HG03039 (cell line): Measurements from ENCODE around the gene CORO2A.

Source experiments
- ATAC-seq: cut with Tn5 transposase; IDR thresholded peaks from one replicate; pipeline ENCODE4 v1.9.1; 2021; ENCODE audit warnings: mild to moderate bottlenecking, moderate library complexity; ENCODE audit not compliant: unreplicated experiment

Gene CORO2A, protein sequence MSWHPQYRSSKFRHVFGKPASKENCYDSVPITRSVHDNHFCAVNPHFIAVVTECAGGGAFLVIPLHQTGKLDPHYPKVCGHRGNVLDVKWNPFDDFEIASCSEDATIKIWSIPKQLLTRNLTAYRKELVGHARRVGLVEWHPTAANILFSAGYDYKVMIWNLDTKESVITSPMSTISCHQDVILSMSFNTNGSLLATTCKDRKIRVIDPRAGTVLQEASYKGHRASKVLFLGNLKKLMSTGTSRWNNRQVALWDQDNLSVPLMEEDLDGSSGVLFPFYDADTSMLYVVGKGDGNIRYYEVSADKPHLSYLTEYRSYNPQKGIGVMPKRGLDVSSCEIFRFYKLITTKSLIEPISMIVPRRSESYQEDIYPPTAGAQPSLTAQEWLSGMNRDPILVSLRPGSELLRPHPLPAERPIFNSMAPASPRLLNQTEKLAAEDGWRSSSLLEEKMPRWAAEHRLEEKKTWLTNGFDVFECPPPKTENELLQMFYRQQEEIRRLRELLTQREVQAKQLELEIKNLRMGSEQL

DNA sequence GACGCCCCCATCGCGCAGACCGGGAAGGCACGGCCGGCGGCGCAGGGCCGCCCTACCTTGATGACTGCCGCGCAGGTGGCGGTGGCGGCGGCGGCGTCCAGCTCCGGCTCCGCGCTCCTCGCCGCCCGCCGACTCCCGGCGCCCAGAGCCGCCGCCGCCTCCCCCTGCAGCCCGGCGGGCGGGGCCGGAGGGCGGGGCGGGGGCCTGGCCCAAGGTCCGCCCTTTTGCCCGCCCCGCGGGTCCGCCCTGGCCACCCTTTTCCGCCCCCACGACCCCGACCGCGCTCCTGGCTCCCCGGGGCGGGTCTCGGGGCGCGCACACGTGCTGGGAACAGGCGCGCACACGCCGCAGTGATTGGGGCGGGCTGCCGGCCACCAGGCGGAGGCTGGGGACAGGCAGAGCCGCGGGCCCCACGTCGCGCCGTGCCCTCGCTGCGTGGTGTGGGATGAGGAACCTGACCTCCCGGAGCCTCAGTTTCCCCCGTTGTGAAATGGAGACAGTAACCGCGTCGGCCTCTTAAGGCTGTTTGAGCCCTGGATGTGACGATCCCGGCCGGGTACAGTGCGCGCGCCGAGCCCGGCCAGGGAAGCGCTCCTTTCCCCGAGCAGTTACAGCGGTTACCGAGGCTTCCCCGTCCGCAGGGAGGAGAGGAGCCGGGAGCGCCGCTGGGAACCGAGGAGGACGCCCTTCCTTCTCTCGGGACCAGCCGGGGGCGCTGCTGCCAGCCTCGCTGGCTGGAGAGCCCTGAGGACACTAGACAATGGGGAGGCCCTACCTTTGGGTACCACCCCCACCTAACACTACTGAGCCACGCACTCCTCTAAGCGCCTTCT, at the start of gene CORO2A:
Gene CORO2A (minus strand): TSS at position 135 of the 833 bp plus-strand sequence. CDS start 34,977 bp downstream, outside the sequence.
- ATAC-seq: peak; percentile 66

DNA sequence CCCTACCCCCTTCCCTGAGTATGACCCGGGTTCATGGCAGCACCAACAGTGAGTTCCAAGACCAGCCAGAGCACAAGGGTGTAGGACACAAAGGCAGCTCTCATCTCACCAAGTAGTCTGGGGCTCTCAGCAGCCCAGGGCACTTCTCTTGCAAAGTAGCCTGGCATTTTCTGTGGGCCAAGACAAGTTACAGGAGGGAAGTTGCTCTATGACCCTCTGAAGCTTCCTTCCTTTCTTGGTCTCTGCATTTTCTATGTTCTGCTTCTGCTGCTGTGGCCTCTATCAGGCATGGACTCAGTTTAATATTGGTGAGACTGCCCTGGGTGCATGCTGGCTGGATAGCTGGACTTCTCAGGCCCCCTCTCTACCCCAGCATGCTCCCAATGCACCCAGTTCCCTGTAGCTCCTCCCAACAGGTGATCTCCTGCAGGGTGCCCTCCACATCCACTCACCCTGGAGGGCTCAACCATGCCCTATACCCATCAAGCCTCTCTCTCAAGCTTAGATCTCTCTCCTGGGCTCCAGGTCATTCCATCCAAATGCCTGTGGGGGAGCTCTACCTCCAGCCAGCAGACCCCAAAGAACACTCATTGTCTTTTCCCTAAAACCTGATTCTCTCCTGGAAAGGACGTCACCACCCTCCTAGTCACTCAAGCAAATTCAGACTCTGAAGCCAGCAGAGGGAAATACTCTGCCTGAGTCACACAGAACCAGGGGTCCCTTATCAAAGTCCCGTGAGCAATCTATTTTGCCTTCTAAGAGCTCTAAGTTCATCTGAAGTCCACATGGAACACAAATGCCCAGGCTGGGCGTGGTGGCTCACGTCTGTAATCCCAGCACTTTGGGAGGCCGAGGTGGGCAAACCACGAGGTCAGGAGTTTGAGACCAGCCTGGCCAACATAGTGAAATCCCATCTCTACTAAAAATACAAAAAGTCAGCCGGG, 49.2 kb upstream of the CORO2A start:
- ATAC-seq: no peak

DNA sequence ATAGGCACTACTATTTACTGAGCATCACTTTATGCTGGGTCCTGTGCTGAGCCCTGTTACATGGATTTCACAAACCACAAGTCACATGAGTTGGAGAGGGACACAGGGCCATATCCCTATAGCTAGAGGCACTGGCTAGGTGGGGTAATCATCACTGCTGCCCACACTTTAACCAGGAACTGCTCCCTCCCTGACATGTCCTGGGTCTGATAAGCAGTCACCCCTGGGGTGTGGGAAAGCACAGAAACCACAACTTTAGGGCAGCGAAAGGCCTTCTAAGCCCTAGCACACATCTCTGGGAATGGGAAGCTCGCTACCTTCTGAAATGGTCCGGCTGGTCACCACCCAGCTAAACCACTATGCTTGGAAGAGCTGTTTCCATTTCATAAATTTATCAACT, 48.0 kb upstream of the CORO2A start:
- no peak for ATAC-seq

DNA sequence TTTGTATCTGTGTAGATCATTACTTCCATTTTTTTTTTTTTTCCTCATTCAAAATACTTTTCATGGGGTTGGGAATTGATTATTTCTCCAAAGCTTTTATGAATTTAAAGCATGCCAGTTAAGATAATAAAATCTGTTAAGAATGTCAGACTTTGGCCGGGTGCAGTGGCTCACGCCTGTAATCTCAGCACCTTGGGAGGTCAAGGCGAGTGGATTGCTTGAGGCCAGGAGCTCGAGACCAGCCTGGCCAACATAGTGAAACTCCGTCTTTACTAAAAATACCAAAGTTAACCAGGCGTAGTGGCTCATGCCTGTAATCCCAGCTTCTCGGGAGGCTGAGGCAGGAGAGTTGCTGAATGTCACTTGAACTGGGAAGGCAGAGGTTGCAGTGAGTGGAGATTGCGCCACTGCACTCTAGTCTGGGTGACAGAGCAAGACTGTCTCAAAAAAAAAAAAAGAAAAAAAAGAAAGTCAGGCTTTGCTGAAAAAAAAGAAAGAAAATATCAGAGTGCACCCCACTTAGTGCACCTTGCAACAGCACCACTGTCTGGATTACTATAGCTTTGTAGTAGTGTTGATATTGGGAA, 44.6 kb upstream of the CORO2A start:
- no peak for ATAC-seq

DNA sequence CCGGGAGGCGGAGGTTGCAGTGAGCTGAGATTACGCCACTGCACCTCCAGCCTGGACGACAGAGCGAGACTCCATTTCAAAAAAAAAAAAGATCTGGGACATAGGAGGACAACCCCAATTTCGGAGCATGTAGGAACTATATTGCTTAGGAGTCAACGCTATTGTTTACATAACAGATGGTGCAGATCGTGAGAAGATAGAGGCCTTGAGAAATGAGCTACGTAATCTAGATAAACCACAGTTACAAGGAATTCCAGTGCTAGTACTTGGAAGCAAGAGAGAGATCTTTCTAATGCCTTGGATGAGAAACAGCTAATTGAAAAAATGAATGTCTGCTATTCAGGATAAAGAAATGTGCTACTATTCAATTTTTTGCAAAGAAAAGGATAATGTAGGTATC, 42.7 kb upstream of the CORO2A start:
- no peak for ATAC-seq

DNA sequence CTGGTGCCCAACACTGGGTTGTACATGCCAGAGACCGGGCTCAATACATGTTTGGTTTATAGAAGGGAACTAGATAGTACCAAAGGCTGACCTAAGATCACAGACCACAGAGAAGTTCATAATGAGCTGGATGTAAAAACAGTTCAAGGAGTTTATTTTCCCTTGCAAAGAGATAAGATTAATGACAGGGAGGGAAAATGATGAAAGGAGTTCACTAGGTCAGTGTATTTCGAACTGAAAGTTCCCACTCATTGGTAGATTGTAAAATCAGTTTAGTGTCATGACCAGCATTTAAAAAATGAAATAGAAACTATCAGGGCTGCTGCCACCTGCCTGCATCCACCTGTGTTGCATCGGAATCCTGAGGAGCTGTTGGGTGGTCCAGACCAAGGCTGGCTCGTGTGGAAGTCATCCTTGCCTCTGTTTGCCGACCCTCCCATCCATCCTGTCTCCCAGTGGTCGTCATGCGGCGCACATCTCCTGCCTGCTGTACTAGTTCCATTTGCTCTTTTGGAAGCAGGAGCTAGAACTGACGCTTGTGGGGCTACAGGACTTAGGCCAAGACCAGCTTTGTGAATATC, 41.9 kb upstream of the CORO2A start:
- no peak for ATAC-seq

DNA sequence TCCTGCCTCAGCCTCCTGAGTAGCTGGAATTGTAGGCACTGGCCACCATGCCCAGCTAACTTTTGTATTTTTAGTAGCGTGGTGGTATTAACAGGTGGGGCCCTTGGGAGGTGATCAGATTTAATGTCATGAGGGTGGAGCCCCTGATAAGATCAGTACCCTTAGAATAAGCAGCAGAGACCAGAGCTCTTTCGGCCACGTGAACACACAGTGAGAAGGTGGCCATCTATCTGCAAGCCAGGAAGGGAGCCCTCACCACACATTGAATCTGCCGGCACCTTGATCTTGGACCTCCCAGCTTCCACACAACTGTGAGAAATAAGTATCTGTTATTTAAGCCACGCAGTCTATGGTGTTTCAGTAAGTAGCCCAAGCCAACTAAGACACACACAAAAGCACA, 40.5 kb upstream of the CORO2A start:
- ATAC-seq: no peak

DNA sequence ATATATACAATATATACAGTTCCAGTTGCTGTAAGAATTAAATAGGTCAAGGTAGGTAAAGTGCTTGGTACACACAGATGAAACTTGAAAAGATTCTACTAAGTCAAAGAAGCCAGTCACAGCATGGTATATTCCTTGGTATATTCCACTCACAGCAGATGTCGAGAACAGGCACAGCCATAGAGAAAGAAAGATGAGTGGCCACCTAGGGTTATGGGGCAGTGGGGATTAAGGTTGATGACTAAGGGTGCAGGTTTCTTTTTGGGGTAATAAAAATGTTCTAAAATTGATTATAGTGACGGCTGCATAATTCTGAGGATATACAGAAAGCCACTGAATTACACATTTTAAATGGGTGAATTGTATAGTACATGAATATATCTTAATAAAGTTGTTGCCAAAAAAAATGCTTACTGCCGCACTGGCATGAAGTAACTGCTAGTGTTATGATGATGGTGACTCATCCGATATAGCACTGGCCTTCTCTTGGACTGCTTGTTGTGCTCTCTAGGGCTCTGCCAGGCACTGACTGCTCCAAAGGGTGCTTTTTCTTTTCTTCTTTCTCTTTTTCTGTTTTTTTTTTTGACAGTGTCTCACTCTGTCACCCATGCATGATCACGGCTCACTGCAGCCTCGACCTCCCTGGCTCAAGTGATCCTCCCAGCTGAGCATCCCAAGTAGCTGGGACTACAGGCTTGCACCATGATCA, 39.5 kb upstream of the CORO2A start:
- no peak for ATAC-seq

DNA sequence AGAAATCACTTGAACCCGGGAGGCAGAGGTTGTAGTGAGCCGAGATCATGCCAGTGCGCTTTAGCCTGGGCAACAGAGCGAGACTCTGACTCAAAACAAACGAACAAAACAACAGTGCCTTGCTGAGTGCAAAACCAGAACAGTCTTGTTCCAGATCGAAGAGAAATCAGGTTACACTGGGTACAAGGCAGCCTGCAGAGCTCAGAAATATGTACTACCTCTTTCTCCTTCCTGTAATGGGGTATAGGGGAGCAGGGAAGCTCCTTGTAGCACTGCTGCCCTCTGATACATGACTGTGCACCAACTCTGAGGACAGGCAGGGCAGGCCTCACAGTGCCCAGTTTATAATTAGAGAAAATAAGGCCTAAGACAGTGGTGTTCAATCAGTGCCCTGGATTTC, 38.4 kb upstream of the CORO2A start:
- ATAC-seq: no peak

DNA sequence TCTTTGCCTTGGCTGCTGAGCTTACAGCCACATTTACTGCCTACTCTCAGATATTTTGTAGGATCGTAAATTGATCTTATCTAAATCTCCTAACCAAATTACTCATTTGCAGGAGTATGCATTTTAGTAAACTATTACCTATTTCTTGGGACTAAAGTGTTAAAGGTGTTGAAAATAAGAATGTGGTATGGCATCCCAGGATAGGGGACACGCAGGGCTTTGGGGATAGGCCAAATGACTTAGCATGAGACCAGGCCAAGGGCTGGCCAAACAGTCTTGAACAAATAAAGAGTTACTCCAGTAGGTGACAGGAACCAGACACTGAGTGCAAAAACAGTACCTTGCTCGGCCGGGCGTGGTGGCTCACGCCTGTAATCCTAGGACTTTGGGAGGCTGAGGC, 37.9 kb upstream of the CORO2A start:
- ATAC-seq: no peak

DNA sequence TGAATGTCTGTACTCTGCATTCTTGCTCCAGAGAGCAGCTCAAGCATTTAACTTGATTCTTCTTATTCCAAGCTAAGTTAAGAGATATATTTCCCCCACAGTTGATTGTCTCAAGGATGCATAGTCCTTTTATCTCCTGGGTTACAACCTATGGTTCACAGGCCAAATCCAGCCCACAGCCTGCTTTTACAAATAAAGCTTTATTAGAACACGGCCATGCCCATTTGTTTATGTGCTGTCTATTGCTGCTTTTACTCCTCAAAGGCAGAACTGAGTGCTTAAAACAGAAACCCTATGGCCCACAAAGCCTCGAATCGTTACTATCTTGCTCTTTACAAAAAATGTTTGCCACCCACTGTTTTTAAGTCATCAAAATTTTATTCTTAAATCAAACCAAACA, 37.2 kb upstream of the CORO2A start:
- no peak for ATAC-seq

DNA sequence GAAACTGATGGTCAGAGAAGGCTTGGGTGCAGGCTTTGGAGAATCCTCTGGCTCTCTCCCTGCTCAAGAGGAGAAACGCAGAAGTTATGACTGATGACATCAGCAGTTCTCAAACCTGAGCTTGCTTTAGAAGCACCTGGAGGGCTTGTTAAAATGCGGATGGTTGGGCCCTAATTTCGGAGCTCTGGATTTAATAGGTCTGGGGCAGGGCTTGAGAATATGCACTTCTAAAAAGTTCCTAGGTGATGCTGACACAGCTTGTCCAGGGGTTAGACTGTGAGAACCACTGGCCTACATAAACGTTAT, 36.6 kb upstream of the CORO2A start:
- no peak for ATAC-seq

DNA sequence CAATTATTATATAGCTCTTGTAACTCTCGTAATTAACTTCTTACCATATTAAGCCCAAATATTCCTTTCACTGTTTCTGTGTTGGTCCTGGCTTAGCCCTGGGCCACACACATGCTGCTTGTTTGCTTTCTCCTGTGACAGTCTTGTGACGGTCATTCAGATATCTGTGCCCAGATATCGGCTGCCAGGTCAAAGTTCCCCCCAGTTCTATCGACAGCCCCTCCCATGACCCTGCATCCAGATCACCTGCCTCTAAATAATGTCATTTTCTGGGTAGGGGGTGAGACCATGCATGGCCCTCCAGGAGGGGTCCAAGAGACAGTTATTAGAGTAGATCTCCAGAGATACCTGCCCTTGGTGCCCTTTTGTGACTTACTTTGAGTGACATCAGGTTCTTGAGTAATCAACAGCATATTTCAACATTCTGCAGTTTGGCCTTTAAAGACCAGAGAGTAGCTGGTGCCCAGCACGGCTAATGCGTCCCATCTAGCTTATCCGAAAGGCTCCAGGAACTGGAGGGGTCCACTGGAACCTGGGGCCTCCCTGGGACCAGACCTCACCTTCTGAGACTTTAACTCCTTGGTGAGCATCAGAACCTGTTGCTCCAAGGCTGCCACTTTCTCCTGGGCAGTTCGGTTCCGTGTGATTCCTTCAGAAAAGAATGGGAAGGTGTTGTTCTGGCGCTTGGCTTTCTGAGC, 36.1 kb upstream of the CORO2A start:
- no peak for ATAC-seq

DNA sequence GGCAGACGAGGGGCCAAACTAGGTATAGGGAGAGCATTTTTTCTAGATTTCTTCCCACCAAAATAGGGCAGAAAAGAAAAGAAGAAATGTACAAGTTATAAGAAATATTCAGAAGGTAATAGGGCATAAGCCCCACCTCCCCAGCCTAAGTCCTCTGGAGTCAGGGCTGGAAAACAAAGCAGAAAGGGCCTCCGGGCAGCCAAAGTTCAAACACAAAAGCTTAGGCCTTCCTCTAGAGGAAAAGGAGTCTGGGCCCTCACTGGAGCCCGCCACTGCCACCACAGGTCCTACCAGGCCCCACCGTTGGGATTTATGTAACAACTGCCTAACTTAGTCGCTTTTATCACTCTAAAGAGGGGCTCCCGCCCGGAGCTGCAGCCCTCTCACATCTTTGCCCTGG, 35.4 kb upstream of the CORO2A start:
- ATAC-seq: no peak

DNA sequence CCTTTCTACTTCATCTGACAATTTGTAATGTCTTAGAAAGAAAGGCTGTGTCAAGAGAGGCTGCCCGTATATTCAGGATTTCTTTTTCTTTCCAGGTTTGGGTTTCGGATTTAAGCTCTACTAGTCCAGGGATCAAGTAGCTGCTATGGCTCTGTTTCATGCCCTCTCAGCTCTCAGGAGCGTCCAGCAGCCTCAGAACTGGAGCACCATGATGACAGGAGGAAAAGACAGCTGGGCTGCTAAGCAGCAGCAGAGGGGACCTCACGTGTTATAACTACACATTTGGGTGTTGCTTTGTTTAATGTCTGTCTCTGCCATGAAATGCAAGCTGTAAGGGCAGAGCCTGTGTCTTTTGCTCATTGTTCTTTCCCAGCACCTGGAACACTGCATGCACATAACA, 34.5 kb upstream of the CORO2A start:
- no peak for ATAC-seq

DNA sequence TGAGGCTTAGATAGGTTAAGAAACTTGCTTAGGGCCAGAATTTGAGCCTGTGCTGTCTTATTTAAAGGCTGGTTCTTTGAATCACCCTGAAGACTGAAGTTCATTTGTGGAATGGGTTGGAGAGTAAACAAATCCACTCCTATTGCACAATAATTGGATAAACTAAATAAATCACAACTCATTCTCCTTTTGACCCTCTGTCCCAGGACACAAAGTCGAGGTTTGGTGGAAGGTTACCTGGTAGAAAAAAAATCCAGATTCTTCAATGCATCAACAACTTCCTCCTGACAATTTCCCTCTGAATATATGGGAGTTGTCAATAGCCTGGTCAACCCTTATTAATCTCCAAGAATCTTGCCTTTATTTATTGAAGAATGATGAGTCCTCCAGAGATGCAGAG, 34.1 kb upstream of the CORO2A start:
- ATAC-seq: no peak

DNA sequence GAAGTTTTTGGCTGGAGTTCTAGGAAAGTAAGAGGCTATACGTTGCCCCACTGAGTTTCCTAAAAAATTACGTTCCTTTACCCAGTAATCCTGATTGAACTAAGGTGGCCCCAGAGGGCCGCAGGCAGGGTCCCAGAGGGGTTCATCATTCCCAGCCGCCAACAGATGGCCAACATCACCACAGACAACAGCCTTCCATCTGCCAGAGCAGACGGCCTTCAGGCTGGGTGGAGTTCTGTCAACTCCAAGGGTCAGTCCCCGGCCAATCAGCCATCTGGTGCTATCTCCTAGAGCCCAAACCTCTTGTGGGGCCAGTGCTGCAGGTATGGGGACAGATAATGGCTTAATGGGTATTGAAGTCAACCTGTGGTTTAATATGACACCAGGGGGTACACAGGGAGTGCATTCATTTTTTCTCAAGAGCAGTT, 32.6 kb upstream of the CORO2A start:
- ATAC-seq: no peak

DNA sequence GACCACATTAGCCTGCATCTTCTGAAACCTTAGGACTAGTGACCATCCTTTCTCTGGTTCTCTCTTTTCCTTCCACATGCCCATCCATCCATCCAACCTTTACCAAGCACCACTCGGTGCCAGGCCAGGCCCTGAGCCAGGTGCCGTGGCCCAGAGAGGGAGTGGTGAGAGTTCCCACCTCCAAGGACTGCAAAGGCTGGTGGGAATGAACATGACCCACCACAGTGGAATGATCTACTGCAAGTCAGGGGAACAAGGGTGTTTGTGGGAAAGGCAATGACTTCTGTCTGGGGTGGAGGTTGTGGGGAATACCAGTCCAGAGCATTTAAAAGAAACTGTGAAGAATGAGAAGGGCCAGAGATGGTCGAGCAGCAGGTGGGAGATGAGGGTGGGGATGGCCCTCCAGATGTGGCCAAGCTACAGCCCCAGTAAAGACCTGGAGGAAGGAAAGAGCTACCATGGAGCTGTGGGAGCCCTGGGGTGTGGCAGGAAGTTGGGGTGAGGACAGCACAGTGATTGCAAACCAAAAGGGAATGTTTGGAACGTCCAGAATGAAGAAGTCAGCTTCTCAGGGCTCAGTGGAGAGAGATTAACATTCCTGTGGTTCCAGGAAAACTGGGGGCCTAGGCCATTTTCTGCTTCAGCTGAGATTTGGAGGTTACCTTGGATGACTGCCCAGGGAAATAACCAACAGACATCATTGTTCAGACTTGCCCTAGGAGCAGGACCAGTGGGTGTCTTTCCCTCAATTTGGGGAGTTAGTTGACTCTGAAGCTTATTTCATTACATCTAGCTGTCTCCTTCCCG, 30.7 kb upstream of the CORO2A start:
- ATAC-seq: no peak
